HG03575 (cell line): Measurements from ENCODE around the gene LONP2.
"Not testable (repeated sequence)": the region's sequence is repeated elsewhere in the genome, so short reads cannot be mapped to it uniquely, and the experiment has no call there.

ENCODE experiments used
- ATAC-seq: cut with Tn5 transposase; IDR thresholded peaks from one replicate; pipeline ENCODE4 v1.9.1; 2021; ENCODE audit not compliant: unreplicated experiment, insufficient number of reproducible peaks, low FRiP score; ENCODE audit errors: extremely low read depth

The LONP2 gene

GRCh38 chr16:48282636-48283263 is 38.6 kb downstream of the LONP2 start:
- no peak for ATAC-seq

DNA sequence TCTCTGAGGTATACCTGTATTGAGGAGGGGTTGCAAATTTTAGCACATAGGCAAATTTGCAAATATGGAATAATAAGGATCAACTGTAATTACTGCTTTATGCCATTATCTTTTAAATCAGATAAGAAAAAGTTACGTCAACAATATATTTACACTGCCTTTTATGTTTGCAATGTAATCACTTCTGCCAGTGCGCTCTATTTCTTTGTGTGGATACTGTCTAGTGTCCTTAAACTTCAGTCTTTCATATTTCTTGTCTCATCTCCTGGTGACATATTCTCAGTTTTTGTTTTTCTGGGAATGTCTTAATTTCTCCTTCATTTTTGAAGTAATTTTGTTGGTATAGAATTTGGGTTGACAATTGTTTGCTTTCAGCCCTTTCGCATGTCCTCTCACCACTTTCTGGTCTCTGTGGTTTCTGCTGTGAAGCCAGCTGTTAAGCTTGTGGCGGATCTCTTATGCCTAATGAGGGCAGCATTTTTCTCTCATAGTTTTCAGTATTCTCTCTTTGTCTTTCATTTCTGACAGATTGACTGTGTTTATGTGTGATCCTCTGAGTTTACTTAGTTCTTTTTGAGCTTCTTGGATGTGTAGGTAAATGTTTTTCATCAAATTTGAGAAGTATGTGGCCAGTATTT is 40.8 kb downstream of the LONP2 start:
- ATAC-seq = no peak

DNA sequence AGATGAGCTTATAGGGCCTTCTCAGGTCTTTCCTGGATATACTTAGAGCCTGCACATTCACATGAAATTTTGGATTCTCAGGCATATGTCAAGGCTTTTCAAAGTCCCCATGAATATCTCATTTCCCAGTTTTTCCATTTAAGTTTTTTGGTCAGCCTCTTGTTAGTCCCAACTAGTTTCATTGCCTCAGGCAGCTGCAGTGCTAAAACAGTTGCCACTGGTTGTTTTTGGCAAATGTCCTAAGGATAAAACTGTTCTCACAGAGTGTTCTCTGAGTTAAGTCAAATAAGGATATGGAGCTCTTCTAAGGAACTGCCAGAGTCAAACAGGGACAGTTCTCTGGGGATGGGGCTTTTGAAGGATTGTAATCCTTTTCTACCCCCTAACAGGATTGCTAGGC is 43.1 kb downstream of the LONP2 start:
- no peak for ATAC-seq

GRCh38 chr16:48291303-48291702 is 47.2 kb downstream of the LONP2 start:
- ATAC-seq = no peak

GRCh38 chr16:48291754-48292153 is 47.7 kb downstream of the LONP2 start:
- ATAC-seq = no peak

DNA sequence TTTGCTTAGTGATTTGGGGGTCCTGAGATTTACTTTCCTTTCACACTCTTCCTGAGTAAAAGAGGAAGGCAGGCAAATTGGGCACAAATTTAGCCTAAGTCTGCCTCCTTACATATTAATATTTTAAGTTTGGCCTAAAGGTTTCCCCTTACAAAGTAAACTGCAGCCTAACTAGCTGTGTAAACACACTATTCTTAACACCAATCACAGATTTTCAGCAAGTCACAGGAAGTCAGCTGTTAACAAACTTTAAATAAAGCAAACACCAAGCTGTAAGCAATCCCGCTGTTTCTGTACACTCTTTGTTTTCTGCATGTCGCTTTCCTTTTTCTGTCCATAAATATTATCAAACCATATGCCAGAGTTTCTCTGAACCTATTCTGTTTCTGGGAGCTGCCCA is 48.4 kb downstream of the LONP2 start:
- ATAC-seq = no peak

- ATAC-seq = no peak
These were observed 50.6 kb downstream of the LONP2 start for GRCh38 chr16:48294724-48295123.

DNA sequence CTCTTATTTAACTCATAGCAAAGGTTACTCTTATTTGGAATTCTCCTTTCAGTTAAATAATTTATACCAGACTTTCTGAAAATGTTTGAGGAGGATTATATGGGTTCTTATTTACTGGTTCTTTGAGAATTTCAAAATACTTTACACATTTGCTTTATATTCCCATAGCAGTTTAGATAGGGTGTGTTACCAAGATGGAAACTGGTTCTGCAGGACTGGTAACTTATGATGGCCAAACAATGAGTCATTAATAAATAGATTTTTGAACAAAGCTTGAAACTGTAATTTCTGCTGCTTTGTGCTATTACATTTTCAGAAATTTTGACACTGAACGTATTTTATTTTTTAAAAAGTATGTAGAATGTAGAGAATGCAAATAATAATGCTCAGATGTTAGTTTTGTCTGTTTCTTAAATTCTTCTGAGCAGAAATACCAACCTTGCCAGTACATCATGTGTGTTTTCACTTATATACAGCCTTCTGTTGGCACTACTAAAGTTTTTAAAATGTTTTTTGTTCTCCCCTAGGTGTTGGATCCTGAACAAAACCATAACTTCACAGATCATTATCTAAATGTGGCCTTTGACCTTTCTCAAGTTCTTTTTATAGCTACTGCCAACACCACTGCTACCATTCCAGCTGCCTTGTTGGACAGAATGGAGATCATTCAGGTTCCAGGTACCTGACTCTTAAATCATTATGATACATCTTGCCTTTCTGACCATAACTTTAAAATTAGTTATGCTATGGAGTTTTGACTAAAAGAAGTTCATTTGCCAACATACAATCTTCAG is 51.6 kb downstream of the LONP2 start:
- no peak for ATAC-seq

DNA sequence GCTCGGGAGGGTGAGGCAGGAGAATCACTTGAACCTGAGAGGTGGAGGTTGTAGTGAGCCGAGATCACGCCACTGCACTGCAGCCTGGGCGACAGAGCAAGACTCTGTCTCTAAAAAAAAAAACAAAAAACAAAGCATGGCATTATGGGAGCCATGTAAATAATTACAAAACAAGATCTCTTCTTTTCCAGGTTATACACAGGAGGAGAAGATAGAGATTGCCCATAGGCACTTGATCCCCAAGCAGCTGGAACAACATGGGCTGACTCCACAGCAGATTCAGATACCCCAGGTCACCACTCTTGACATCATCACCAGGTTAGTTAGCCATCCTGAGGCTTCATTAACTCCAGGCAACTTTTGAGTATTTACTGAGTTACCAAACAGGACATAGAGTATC is 55.4 kb downstream of the LONP2 start:
- no peak for ATAC-seq

- no peak for ATAC-seq
These were observed 56.3 kb downstream of the LONP2 start for GRCh38 chr16:48300391-48300856.

GRCh38 chr16:48308535-48308934 is 64.4 kb downstream of the LONP2 start:
- ATAC-seq = no peak

- no peak for ATAC-seq
These were observed 67.0 kb downstream of the LONP2 start for GRCh38 chr16:48310908-48311641.

- not testable (repeated sequence) for ATAC-seq
These were observed 69.8 kb downstream of the LONP2 start for GRCh38 chr16:48313905-48314304.

DNA sequence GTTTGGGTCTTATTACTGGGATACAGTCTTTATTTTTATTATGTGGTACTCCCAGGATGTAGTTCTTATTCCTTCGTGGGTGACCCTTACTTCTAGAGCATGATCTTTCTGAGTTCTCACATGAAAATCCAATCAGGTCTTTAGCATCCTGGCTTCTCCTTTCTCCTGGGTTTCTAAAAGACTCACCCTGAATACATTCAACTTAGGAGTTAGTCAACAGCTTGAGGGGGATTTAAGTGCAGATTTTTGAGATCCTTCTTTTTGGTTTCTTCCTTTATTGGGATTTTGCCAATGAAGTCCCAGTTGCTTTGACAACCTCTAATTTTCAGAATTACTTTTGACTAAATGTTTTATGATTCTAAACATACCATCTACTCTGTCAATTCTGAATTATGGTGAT is 72.9 kb downstream of the LONP2 start:
- ATAC-seq = no peak

DNA sequence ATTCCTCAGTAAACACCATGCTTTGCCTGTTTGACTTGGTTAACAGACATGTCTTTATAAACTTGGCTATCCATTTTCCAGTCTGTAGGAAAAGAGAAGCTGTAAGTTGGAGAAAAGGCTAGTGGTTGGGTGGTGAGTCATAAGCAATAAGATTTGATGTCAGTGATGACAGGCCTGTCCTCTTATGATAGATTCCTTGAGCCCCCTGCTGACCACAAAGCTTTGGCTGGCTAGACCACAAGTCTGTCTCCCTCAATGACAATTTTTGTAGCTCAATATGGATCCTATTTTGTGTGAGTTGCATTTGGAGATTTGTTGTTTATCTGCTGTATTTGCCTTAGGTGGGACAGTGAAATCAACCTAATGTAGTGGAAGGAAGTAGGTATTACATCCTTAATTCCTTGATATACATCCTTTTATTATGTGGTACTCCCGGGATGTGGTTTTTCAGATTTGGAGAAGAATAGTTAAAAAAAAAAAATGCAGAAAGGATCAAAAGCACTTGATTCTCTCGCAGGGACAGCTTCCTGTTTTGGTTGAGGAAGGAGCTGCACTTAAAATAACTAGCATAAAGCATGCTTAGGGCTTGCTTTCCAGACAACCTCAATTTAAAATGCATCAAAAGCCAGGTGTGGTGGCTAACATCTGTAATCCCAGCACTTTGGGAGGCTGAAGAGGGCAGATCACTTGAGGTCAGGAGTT is 73.7 kb downstream of the LONP2 start:
- ATAC-seq = no peak

- no peak for ATAC-seq
These were observed 74.5 kb downstream of the LONP2 start for GRCh38 chr16:48318630-48319029.

GRCh38 chr16:48321317-48322036 is 77.4 kb downstream of the LONP2 start:
- no peak for ATAC-seq
